Measurements from ENCODE around the gene ULK4.
A peak's percentile ranks its signal among the peaks of the same experiment; 100 is the strongest.
"Not testable (repeated sequence)": the region's sequence is repeated elsewhere in the genome, so short reads cannot be mapped to it uniquely, and the experiment has no call there.

ULK4 gene
- 6.3 to 23.2 (median 12.0) reads per million in 18 experiments for total RNA-seq

DNA sequence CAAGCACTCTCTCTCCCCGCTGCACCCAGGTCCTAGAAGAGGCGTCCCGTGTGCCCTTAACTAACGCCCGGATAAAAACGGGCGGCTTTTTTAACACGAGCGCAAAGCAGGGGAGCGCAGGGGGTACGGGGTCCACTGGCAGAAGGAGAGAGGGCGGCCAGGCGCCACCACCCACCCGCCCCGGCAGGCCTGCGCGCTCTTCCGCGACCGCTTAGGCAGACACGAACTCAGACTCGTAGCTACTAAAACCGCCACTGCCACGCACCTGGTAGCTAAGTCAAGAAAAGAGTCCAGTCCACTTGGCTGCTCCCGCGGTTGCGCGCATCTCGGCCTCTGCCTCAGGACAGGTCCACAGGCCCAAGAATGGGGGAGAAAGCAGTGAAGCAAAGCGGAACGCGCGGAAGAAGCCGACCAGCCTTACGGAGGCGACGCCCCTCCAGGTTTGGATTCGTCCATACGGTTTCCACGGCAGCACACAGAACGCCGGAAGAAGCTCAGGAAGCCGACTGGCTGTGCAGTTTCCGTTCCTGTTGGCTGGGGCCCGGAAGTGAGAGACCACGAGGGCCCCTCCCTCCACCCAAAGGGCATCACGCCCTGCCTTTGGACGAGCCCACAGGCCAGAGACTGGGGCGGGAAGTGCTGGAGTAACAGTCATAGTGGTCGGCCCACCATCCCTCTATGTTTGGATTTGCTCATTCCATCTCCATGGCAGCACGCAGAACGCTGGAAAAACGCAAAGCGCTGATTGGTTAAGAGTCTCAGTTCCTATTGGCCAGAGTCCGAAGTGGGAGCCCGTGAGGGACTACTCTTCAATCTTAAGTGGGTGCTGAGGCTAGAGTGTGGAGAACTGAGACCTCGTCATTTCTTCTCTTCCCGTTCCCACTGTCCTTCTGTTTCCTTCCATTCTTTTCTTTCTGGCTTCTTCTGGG is at the start of gene ULK4:
ULK4 (minus strand) TSS at position 353 of the 929 bp plus-strand sequence. CDS start 7,344 bp downstream, outside the sequence.
- DNase-seq = peak; percentile 99 to 100

DNA sequence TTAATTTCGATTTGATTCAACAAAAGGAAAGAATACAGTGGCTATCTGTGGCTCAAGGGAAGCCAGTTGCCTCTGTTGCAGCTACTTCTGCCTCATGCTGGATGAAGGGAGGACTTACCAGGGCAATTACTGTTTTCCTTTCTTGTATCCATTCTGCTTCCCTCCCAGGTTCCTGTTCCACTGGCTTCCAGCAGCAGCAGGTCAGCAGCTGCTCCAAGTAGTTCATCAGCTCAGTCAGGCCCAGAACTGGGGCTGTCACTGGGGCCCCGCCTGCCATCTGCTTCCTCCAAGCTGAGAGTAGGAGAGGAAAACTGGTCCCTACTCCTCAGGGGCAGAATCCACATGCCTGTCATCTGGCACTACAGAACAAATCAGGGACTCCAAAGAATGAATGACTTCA is 48.6 kb upstream of the ULK4 start:
- peak in 1 of 2 donors; percentile 21 for DNase-seq

DNA sequence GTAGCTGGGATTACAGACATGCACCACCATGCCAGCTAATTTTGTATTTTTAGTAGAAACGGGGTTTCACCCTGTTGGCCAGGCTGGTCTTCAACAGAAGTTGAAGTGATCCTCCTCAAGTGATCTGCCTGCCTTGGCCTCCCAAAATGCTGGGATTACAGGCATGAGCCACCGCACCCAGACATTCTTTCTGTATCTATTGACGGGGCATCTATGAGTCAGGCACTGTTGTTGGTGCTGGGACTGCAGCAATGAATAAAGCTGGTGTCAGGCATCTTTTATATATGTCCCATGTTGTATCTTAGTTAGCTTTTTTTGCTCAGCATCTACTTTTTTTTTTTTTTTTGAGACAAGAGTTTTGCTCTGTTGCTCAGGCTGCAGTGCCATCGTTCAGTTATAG is 47.6 kb upstream of the ULK4 start:
- no peak for DNase-seq

DNA sequence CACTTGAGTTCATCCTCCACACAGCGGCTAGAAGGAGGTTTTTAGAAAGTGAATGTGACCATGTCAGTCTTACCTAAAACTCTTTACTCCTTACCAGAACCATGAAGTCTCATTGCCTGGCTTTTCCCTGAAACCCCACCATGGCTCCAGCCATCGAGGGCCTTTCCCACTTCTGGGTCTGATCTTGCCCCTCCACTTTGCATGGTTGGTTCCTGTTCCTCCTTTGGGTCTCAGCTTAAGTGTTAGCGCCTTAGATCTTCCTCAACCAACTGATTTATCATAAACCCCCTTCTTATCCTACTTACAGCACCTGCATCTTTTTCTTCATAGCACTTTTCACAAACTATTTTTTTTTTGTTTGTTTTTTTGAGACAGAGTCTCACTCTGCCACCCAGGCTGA is 45.9 kb upstream of the ULK4 start:
- no peak for DNase-seq

DNA sequence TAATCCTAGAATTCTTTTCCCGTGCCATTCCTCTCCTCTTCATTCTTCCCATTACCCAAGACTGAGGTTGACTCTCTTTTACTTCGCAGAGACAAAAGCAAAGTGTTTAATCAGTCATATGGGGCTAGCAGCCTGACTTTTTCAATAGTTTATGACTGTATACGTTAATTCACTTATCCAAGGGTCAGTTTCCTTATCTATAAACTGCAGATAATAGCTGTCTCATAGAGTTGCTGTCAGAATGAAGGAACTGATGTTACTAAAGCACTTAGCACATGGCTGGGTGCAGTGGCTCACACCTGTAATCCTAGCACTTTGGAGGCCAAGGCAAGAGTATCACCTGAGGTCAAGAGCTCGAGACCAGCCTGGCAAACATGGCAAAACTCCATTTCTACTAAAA is 43.5 kb upstream of the ULK4 start:
- no peak for DNase-seq

DNA sequence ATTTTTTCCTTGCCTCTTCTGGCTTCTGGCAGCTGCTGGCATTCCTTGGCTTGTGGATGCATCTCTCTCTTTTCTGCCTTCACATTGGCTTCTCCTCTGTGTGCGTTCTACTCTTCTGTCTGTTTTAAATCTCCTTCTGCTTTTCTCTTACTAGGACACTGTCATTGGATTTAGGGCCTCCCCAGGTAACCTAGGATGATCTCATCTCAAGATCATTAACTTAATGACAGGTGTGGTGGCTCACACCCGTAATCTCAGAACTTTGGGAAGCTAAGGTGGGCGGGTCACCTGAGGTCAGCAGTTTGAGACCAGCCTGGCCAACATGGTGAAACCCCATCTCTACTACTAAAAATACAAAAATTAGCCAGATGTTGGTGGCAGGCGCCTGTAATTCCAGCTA is 40.9 kb upstream of the ULK4 start:
- DNase-seq = no peak

DNA sequence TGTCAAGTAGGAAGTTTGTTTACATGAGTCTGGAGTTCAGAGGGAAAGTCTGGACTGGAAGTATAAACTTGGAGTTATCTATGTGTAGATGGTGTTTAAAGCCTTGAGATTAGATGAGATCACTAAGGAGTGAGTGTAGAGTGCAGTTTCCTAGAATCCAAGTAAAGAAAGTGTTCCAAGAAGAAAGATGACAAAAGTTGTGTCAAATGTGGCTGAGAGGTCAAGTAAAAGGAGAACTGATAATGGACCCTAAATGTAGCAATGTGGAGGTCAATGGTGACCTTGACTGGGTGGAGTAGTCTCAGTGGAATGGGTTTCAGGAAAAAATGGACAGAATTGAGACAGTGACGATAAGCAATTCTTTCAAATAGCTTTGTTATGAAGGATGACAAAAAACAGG is 39.9 kb upstream of the ULK4 start:
- DNase-seq = peak; percentile 54 to 73

DNA sequence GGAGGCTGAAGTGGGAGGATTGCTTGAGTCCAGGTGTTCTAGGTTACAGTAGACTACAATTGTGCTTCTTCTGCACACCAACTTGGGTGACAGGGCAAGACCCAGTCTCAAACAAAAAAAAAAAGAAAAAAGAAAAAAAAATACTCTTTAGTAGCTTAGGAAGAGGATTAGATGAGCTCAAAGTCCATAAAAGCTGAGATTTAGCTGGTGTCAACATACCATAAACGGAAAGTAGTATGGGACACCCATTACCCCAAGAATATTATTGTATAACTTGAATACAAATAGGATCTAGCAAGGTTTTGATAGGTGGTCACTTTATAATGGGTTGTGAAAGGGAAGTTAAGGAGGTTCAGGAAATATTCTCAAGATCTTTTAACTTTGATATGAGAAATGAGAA is 38.0 kb upstream of the ULK4 start:
- DNase-seq = no peak

DNA sequence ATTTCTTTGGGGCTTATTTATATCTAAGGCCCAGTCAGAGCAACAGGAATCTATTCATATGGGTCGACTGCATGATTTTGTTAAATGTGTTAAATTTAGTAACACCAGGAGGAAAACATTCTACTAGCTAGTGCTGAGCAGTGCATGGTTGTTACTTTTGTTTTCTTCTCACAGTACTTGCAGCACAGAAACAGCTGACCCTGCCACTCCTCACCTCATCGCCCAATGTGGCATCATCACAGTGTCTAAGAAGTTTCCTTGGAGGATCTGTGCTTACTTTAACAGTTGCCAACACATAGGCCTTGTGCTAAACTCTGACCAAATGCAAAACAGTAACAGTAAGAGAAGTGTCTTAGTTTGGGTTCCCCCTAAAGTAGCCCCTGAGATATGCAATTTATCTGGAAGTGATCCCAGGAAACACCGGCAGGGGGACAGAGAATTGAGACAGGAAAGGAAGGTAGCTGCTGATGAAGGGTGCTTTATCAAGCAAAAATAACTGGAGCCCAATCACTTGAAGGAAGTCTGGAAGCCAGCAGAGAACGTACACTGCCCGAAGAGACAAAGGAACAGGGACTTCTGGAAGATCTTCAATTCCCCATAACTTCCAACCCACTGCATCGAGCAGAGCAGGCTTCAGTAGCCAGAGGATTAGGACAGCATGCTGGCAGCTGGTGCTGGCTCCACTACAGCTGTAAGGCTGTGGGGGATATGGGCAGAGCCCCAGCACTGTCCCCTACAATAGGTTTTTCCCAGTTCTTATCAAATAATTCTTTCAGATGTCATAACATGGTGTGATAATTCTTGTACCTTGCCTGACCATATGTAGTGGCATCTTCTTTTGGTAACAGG is 36.0 kb upstream of the ULK4 start:
- DNase-seq = peak in 1 of 2 donors; percentile 3

DNA sequence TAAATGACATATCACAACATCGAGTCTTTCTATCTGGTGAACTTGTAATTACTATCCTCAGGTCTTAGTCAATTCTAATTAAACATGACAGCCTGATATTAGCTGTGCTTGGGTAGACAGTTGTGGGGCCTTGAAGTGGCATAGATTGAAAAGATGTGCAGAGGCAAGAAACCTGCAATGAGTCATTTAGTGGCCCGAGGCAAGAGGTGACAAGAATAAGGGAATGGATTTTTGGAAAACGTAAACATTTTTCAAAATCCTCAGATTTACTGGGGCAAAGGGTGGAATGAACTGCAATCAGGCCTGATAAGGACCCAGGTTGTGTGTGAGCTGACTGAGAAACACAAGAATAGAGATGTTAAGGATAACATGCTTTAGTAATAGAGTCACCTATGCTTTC is 29.5 kb upstream of the ULK4 start:
- no peak for DNase-seq

DNA sequence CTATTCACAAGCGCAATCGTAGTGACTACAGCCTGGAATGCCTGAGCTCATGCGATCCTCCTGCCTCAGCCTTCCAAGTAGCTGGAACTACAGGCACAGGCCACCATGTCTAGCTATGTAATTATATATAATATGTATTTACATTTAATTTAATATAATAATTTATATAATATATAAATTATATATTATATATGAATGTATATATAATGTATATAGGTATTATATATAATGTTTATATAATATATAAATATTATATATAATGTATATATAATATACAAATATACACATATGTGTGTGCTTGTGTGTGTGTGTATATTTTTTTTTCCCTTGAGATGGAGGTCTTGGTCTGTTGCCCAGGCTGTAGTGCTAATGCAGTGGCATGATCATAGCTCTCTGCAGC is 27.6 kb upstream of the ULK4 start:
- DNase-seq = no peak

DNA sequence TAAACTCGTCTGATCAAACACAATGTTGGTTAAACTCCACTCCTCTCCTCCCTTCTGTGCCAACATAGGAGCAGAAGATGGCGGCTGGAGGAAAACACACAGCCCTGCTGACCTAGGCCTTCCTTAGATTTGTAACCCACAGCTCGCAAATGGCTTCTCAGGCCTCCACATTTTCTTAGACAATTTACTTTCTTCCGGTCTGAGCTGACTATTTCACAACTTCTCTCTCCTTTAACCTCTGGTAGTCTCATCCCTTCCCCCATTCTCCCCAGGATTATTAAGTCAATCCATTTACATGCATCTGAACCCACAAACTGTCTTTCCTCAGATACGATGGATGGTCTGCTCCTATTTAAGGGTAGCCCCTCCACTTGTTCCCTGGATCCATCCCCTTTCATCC is 25.7 kb upstream of the ULK4 start:
- DNase-seq = peak in 1 of 2 donors; percentile 35

DNA sequence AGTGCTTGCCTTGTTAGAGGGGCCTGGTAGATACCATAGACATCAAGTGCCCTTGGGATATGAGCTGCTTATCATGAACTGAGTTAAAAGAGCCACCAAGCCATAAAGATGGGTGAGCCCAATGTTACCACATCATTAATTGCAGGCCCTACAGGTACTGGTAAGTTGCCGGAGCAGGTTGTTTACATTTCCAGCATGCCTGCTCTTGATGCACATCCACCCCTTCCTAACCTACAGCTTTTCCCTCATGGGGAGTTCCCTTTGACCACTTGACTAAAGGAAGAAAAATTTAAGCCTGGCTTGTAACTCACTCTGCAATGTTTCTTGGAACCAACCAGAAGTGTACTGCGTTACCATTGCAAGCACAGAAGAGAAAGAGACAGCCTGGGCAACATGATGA is 24.7 kb upstream of the ULK4 start:
- no peak for DNase-seq

DNA sequence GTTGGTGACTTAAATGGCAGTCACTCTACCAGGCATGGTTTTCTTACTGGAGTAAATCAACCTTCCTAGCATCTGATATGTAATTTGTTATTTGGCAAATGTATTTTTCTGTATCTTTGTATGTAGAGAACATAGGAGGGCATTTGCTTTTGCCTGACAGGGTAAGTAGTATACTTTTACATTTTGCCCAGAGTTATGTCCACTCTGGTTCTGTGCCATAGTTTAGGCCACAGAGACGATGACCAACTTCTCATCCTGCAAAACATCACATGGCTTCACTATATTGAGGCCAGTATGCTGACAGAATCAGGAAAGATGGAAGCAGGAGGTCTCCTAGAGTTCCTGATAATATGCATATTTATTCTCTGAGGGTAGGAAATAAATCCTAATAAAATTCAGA is 23.1 kb upstream of the ULK4 start:
- DNase-seq = no peak

DNA sequence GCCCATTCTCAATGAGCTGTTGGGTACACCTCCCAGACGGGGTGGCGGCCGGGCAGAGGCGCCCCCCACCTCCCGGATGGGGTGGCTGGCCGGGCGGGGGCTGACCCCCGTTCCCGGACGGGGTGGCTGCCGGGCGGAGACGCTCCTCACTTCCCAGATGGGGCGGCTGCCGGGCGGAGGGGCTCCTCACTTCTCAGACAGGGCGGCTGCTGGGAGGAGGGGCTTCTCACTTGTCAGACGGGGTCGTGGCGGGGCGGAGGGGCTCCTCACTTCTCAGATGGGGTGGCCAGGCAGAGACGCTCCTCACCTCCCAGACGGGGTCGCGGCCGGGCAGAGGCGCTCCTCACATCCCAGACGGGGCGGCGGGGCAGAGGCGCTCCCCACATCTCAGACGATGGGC is 21.2 kb upstream of the ULK4 start:
- DNase-seq = not testable (repeated sequence)

DNA sequence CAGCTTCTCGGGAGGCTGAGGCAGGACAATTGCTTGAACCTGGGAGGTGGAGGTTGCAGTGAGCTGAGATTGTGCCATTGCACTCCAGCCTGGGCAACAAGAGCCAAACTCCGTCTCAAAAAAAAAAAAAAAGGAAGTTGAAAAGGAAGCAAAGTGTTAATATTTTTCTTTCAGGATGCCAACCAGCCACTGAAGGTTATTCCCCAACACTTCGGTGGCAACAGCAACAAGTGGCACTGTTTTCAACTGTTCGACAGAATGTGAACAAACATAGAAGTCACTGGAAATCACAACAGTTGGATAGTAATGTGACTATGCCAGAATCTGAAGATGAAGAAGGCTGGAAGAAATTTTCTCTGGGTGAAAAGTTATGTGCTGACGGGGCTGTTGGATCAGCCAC is 15.5 kb upstream of the ULK4 start:
- DNase-seq = not testable (repeated sequence)

DNA sequence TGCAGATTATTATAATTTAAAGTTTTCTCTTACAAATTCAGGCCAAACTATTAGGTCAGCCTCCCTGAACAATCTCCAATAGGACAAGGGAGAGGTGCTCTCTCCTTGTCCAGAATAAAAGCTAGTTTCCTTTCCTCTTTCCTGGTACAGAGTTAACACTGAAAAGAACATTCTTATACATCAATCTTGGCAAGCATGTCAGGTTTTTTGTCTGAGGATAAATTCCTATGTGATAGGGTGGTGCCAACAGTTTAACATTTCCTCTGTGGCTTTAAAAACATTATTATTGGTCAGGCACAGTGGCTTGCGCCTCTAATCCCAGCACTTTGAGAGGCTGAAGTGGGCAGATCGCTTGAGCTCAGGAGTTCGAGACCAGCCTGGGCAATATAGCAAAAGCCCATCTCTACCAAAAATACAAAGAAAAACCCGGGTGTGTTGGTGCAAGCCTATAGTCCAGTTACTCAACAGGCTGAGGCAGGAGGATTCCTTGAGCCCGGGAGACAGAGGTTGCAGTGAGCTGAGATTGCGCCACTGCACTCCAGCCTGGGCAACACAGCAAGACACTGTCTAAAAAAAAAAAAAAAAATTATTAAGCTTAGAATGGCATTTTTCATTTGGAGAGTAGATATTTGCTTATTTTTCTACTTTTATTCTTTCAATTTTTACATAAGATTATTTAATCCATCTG is 13.7 kb upstream of the ULK4 start:
- peak in 1 of 2 donors; percentile 4 for DNase-seq

DNA sequence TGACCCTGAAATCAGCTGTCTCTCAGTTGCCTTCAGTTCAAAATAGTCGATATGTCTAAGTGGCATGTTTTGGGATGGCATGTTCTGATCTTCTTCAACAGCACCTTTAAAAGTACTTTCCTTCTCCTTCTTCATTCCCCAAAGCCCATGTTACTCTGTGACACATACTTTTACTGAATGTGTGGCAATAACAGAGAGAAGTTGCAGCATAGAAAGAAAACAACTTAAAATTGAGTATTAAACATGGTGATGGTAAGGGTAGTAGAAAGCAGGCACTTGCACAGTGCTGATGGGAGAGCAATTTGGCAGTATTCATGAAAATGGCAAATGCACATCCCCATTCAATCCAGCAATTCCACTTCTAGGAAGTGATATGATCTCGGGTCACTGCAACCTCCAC is 12.3 kb upstream of the ULK4 start:
- peak in 1 of 2 donors; percentile 43 for DNase-seq

DNA sequence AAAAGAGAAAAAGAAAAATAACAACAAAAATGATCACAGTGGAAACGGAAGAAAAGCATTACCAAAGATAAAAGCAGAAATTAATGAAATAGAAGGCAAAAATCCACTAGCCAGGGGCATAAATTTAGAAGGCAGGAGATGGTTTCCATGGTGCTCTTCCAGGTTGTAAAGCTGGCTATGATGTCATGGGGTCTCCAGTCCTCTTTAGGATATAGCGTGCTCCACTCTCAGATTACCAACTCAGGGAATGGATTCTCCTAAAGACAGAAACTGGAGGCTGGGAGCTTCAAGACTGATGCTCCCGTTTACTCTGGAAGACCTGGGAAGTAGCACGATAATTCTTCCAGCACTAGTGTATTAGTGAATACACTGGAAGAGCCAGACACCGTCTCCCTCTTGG is 10.9 kb upstream of the ULK4 start:
- no peak for DNase-seq

DNA sequence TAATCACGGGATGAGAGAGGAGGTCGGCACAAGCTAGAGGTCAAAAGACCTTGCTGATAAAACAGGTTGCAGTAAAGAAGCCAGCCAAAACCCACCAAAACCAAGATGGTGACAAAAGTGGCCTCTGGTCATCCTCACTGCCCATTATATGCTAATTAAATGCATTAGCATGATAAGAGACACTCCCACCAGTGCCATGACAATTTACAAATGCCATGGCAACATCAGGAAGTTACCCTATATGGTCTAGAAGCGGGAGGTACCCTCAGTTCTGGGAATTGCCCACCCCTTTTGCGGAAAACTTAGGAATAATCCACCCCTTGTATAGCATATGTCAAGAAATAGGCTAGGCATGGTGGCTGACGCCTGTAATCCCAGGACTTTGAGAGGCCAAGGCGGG is 4.3 kb upstream of the ULK4 start:
- DNase-seq = no peak

DNA sequence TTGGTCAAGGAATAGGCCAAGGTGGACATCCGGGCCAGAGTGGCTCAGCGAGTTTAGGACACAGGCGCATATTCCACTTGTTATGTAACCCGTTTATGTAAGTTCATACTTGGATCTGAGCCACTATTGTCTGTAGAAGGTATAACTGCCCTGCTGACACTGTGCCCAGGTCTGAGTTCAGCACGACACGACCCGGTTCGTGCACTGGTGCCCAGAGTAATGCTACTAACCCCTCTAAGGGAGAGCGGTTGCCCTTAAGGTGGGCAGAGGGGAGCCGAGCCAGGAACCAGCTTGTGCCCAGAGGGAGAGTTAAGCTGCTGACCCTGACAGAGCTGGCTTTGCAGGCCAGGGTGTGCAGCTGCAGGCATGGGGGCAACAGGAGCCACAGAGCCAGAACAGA is 1.9 kb upstream of the ULK4 start:
- no peak for DNase-seq

DNA sequence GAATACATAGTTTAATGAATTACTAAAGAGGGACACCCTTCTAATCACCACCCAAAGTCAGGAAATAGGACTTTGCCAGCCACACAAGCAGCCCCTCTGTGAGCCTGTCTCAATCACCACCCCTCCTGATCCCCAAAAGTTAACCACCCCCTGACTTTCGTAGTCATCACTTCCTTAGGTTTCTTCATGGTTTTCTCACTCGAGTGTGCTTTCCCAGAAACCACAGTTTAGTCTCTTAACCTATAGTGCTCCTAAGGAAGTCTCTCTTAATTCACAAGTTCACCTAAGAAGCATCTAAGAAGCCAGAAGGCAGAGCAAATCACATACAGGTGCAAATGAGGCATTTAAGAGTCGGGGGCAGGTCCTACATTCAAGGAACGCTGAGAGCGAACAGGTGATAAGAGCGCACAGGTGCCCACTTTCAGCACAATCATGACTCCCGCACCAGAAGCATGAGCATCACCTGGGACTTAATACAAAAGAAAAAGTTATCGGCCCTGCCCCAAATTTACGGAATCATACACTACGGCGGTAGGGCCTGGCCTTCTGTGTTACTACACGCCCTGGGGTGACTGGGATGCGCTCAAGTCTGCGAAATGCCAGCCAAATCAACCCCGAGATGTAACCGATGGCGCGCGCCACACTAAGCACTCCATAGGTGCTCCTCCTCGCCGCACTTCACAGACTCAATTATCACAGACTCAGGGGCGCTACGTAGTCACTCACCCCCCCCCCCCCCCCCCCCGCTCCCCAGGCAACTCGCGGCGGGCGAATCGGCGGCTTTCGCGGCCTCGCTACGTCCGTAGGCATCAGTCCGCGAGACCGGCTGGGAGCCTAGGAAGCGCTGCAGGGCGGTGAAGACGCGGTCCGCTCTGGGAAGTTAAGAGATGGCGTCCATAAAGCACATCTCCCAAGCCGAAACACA is 815 bp downstream of the ULK4 start:
- DNase-seq = peak; percentile 46 to 59
